SK-N-SH treated with all-trans-retinoic acid at 6 μM for 48 hours (cell line): ENCODE data around the gene ILF3.

Experiments used
- ATAC-seq: fragments of 200-7000 bp; cut with Tn5 transposase; 3 replicates; pipeline ENCODE4 v1.9.1; 2020; ENCODE audit warnings: mild to moderate bottlenecking, moderate library complexity
- ARNTL ChIP-seq: fragments of 450-650 bp; formaldehyde crosslinking; IDR thresholded peaks from 2 replicates; pipeline ENCODE4 v1.5.0; 2020; ENCODE audit warnings: low read depth, mild to moderate bottlenecking, moderate library complexity, borderline replicate concordance
- BACH2 ChIP-seq: fragments of 250-450 bp; sonication (Bioruptor Pico); IDR thresholded peaks from 2 replicates; pipeline ENCODE4 v1.9.0; 2021; ENCODE audit warnings: mild to moderate bottlenecking, borderline replicate concordance
- CSDC2 ChIP-seq: fragments of 250-450 bp; sonication (Bioruptor Pico); IDR thresholded peaks from 2 replicates; pipeline ENCODE4 v1.5.0; 2020; ENCODE audit warnings: mild to moderate bottlenecking, moderate library complexity
- CSRNP3 ChIP-seq: fragments of 250-450 bp; sonication (Bioruptor Pico); IDR thresholded peaks from 2 replicates; pipeline ENCODE4 v1.5.1; 2021; ENCODE audit warnings: mild to moderate bottlenecking, moderate library complexity
- ESRRG ChIP-seq: fragments of 250-450 bp; sonication (Bioruptor Pico); IDR thresholded peaks from 2 replicates; pipeline ENCODE4 v1.6.1; 2021; ENCODE audit warnings: mild to moderate bottlenecking
- GLIS3 ChIP-seq: fragments of 250-450 bp; sonication (Bioruptor Pico); IDR thresholded peaks from 2 replicates; pipeline ENCODE4 v1.5.0; 2020; ENCODE audit warnings: mild to moderate bottlenecking, moderate library complexity
- ISL1 ChIP-seq: fragments of 250-450 bp; sonication (Bioruptor Pico); IDR thresholded peaks from 2 replicates; pipeline ENCODE4 v2.1.2; 2022; ENCODE audit warnings: mild to moderate bottlenecking, moderate library complexity
- OSR1 ChIP-seq: fragments of 250-450 bp; sonication (Bioruptor Pico); IDR thresholded peaks from 2 replicates; pipeline ENCODE4 v1.8.0; 2022; ENCODE audit warnings: moderate library complexity, mild to moderate bottlenecking, inconsistent platforms
- PPARA ChIP-seq: fragments of 250-450 bp; sonication (Bioruptor Pico); IDR thresholded peaks from 2 replicates; pipeline ENCODE4 v1.5.0; 2020; ENCODE audit warnings: mild to moderate bottlenecking, borderline replicate concordance
- RARB ChIP-seq: fragments of 250-450 bp; sonication (Bioruptor Pico); IDR thresholded peaks from 2 replicates; pipeline ENCODE4 v1.8.0; 2021; ENCODE audit warnings: mild to moderate bottlenecking, moderate library complexity
- SNAI2 ChIP-seq: fragments of 250-450 bp; sonication (Bioruptor Pico); IDR thresholded peaks from 2 replicates; pipeline ENCODE4 v1.5.0; 2020; ENCODE audit warnings: mild to moderate bottlenecking, moderate library complexity
- TCF4 ChIP-seq: fragments of 250-450 bp; sonication (Bioruptor Pico); IDR thresholded peaks from 2 replicates; pipeline ENCODE4 v1.8.0; 2021; ENCODE audit warnings: mild to moderate bottlenecking, moderate library complexity, borderline replicate concordance
- TSHZ2 ChIP-seq: fragments of 250-450 bp; sonication (Bioruptor Pico); IDR thresholded peaks from 2 replicates; pipeline ENCODE4 v1.5.0; 2020; ENCODE audit warnings: mild to moderate bottlenecking, moderate library complexity
- ZC3H10 ChIP-seq: fragments of 250-450 bp; sonication (Bioruptor Pico); IDR thresholded peaks from 2 replicates; pipeline ENCODE4 v1.5.1; 2021; ENCODE audit warnings: mild to moderate bottlenecking, moderate library complexity
- ZFP3 ChIP-seq: fragments of 250-450 bp; sonication (Bioruptor Pico); IDR thresholded peaks from 2 replicates; pipeline ENCODE4 v1.5.0; 2020; ENCODE audit warnings: mild to moderate bottlenecking, moderate library complexity
- ZFP30 ChIP-seq: fragments of 450-650 bp; formaldehyde crosslinking; IDR thresholded peaks from 2 replicates; pipeline ENCODE4 v1.5.0; 2022; ENCODE audit warnings: mild to moderate bottlenecking, moderate library complexity
- ZNF565 ChIP-seq: fragments of 450-650 bp; formaldehyde crosslinking; conservative IDR thresholded peaks from 2 replicates; pipeline ENCODE4 v1.5.0; 2020; ENCODE audit warnings: low read depth, mild to moderate bottlenecking, moderate library complexity
- ZNF70 ChIP-seq: fragments of 450-650 bp; formaldehyde crosslinking; IDR thresholded peaks from 2 replicates; pipeline ENCODE4 v1.5.0; 2020; ENCODE audit warnings: mild to moderate bottlenecking, moderate library complexity
- ZNF8 ChIP-seq: fragments of 450-650 bp; formaldehyde crosslinking; IDR thresholded peaks from 2 replicates; pipeline ENCODE4 v1.5.0; 2020; ENCODE audit warnings: mild to moderate bottlenecking, moderate library complexity
- TF ChIP-seq, protein P1 (sequence below): fragments of 250-450 bp; sonication (Bioruptor Pico); IDR thresholded peaks from 2 replicates; pipeline ENCODE4 v1.8.0; 2020; ENCODE audit warnings: mild to moderate bottlenecking, moderate library complexity, borderline replicate concordance
- TF ChIP-seq, protein P2 (sequence below): fragments of 250-450 bp; sonication (Bioruptor Pico); IDR thresholded peaks from 2 replicates; pipeline ENCODE4 v1.8.0; 2021; ENCODE audit warnings: low read depth, mild to moderate bottlenecking, moderate library complexity, borderline replicate concordance
- TF ChIP-seq, protein P3 (sequence below): fragments of 250-450 bp; sonication (Bioruptor Pico); IDR thresholded peaks from 2 replicates; pipeline ENCODE4 v1.5.1; 2020; ENCODE audit warnings: low read depth, mild to moderate bottlenecking, moderate library complexity

ILF3 gene

GRCh38 chr19:10681658-10682057, 27.5 kb downstream of the ILF3 start:
- TF ChIP-seq TCF4 (CRISPR knock-in tag), result no peak
- TF ChIP-seq ARNTL (CRISPR knock-in tag), result no peak
- no peak for TF ChIP-seq RARB (CRISPR knock-in tag)
- TF ChIP-seq, protein P1, sequence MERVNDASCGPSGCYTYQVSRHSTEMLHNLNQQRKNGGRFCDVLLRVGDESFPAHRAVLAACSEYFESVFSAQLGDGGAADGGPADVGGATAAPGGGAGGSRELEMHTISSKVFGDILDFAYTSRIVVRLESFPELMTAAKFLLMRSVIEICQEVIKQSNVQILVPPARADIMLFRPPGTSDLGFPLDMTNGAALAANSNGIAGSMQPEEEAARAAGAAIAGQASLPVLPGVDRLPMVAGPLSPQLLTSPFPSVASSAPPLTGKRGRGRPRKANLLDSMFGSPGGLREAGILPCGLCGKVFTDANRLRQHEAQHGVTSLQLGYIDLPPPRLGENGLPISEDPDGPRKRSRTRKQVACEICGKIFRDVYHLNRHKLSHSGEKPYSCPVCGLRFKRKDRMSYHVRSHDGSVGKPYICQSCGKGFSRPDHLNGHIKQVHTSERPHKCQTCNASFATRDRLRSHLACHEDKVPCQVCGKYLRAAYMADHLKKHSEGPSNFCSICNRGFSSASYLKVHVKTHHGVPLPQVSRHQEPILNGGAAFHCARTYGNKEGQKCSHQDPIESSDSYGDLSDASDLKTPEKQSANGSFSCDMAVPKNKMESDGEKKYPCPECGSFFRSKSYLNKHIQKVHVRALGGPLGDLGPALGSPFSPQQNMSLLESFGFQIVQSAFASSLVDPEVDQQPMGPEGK (CRISPR knock-in tag), result no peak
- TF ChIP-seq ZFP30, result no peak
- TF ChIP-seq PPARA (CRISPR knock-in tag), result no peak
- TF ChIP-seq OSR1 (CRISPR knock-in tag), result no peak
- TF ChIP-seq GLIS3 (CRISPR knock-in tag), result no peak
- TF ChIP-seq, protein P2, sequence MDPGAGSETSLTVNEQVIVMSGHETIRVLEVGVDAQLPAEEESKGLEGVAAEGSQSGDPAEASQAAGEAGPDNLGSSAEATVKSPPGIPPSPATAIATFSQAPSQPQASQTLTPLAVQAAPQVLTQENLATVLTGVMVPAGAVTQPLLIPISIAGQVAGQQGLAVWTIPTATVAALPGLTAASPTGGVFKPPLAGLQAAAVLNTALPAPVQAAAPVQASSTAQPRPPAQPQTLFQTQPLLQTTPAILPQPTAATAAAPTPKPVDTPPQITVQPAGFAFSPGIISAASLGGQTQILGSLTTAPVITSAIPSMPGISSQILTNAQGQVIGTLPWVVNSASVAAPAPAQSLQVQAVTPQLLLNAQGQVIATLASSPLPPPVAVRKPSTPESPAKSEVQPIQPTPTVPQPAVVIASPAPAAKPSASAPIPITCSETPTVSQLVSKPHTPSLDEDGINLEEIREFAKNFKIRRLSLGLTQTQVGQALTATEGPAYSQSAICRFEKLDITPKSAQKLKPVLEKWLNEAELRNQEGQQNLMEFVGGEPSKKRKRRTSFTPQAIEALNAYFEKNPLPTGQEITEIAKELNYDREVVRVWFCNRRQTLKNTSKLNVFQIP, result no peak
- TF ChIP-seq SNAI2 (CRISPR knock-in tag), result no peak
- no peak for TF ChIP-seq ISL1
- TF ChIP-seq ZC3H10 (CRISPR knock-in tag), result no peak
- no peak for TF ChIP-seq ESRRG
- no peak for TF ChIP-seq ZNF8 (CRISPR knock-in tag)
- TF ChIP-seq, protein P3, sequence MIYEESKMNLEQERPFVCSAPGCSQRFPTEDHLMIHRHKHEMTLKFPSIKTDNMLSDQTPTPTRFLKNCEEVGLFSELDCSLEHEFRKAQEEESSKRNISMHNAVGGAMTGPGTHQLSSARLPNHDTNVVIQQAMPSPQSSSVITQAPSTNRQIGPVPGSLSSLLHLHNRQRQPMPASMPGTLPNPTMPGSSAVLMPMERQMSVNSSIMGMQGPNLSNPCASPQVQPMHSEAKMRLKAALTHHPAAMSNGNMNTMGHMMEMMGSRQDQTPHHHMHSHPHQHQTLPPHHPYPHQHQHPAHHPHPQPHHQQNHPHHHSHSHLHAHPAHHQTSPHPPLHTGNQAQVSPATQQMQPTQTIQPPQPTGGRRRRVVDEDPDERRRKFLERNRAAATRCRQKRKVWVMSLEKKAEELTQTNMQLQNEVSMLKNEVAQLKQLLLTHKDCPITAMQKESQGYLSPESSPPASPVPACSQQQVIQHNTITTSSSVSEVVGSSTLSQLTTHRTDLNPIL (CRISPR knock-in tag), result no peak
- no peak for TF ChIP-seq ZNF565 (CRISPR knock-in tag)
- TF ChIP-seq, all 23 proteins: peak for 0
- ATAC-seq, result no peak

GRCh38 chr19:10682397-10683063, 28.4 kb downstream of the ILF3 start:
- ATAC-seq, result no peak
- TF ChIP-seq TSHZ2 (no peak), PPARA (CRISPR knock-in tag) (no peak), ZNF70 (no peak), GLIS3 (CRISPR knock-in tag) (no peak), SNAI2 (CRISPR knock-in tag) (no peak), CSDC2 (CRISPR knock-in tag) (no peak), TCF4 (CRISPR knock-in tag) (no peak), ZNF8 (CRISPR knock-in tag) (no peak), ARNTL (CRISPR knock-in tag) (no peak), ESRRG (no peak), RARB (CRISPR knock-in tag) (no peak), ISL1 (no peak), CSRNP3 (no peak), ZFP3 (CRISPR knock-in tag) (no peak), BACH2 (no peak), ZFP30 (no peak)
- TF ChIP-seq, protein P1 (CRISPR knock-in tag), result no peak
- TF ChIP-seq, protein P3 (CRISPR knock-in tag), result no peak
- TF ChIP-seq, protein P2, result no peak
